GM21717 (cell line): ENCODE measurements around the gene ACTL6B.

ENCODE experiments used
- ATAC-seq: cut with Tn5 transposase; IDR thresholded peaks from one replicate; pipeline ENCODE4 v1.9.1; 2021; ENCODE audit warnings: mild to moderate bottlenecking, moderate library complexity; ENCODE audit not compliant: unreplicated experiment

Gene ACTL6B

DNA sequence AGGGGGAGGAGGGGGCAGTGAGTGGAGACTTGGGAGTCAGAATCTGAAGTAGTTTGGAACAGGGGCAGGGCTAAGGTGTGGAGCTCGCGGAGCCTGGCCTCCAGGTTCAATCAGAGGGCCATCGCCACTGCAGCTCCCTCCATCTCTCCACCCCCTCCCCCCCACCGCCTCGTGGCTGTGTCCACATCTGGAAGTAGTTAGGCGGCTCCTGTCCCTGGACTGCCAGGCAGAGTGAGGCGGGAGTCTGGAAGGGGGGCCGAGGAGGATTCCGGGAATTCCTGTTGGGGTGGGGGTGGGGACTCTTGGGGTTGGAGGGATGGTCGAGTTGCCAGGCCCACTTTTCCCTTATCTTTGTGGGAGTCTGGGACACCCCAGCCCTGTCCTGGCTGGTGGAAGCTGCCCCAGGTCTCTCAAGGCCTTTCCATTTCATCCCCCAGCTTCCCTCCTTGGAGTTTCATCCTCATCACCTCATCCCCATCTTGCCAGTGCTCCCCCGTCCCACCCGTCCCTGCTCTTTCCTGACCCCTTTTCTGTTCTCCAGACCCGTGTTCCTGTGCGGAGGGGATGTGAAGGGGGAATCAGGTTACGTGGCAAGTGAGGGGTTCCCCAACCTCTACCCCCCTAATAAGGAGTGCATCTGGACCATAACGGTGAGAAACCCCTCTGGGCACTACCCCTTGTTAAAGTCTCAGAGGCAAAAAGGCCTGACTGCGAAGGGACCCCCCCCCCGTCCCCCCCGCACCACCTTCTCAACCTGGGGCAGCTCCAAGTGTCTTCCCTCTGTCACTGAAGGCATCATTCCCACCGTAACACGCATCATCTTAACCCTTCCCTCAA, 53.1 kb downstream of the ACTL6B start:
- no peak for ATAC-seq

DNA sequence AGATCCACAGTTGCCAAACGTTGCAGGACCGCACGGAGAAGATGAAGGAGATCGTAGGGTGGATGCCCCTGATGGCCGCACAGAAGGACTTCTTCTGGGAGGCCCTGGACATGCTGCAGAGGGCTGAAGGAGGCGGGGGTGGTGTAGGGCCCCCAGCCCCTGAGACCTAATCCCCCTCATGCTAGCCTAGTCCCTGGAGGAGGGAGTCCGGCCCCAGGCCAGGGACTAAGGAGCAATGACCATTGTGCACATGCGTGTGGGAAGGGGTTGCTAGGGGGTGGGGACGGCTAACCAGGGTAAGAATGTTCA, 55.6 kb downstream of the ACTL6B start:
- no peak for ATAC-seq

DNA sequence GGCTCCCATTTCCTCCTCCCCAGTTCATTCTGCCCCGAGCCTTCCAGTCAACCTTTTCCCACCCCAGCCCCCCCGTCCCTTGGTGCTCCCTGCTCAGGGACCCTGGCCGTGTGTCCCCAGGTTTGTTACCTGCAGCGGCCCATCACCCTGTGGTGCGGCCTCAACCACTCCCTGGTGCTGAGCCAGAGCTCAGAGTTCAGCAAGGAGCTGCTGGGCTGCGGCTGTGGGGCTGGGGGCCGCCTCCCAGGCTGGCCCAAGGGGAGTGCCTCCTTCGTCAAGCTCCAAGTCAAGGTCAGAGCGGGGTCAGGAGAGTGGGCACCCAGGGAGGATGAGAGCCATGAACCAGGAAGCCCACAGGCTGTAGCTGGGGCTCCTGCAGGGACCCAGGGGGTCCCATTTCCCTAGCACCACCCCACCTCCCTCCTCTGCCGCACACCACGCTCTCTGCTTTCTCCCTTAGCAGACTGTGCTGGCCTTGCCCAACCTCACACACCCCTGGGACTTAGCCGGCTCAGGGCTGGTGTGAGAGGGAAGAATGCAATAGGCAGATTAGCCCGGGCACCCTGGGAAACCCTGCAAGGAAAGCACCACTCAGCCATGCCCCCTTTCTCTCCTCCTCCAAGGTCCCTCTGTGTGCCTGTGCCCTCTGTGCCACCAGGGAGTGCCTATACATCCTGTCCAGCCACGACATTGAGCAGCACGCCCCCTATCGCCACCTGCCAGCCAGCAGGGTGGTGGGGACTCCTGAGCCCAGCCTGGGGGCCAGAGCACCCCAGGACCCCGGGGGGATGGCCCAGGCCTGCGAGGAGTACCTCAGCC, 56.1 kb downstream of the ACTL6B start:
- ATAC-seq: no peak

DNA sequence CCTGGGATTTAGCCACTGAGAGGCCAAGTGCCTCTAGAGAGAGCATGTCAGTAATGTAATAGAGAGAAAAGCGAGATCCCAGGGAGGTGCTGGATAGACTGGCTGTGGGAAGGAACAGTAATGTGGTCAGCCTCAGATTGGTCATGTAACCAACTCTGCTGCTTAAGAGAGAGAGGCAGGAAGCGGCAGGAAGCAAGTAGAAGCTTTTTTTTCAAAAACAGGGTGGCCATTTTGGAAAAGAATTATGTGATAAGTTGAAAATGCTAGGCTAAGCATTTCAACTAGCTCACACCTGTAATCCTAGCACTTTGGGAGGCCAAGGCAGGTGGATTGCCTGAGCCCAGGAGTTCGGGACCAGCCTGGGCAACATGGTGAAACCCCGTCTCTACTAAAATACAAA, 57.8 kb downstream of the ACTL6B start:
- ATAC-seq: no peak

DNA sequence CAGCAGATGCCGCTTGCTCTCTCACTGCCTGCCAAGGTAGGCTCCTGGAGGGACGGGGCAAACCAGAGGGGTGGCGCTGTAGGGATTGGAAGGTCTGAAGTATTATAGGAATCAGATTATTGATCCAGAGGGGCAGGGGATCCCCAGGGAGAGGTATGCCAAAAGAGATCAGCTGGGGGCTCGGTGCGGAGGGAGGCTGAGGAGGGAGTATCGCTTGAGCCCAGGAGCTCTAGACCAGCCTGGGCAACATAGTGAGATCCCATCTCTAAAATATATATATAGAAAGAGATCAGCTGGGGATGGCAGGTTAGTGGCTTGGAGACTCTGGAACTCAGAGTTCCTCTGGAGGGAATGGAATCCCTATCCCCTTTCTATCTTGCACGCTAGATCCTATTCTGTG, 61.1 kb downstream of the ACTL6B start:
- no peak for ATAC-seq
